Activated B cell treated with CpG ODN at 0.5 μM for 24 hours (primary cell): ENCODE measurements around the gene SNX20. TPM values are rescaled to one million over a fixed set of nuclear protein-coding genes. Genes with fewer than 3 reads are reported as not detected.

ENCODE experiments used
- ATAC-seq: fragments of 200-7000 bp; cut with Tn5 transposase; one replicate; pipeline ENCODE4 v1.10.0; 2021; ENCODE audit warnings: low read depth, mild to moderate bottlenecking, moderate library complexity
- CTCF ChIA-PET: fragments of 350-600 bp; sonication (Branson Sonifier 250); formaldehyde crosslinking; loops from one replicate; lab custom pipeline; 2021; ENCODE audit warnings: antibody characterized with exemption; lab: Charles Lee
- POLR2A ChIA-PET: fragments of 350-600 bp; sonication (Branson Sonifier 250); formaldehyde crosslinking; loops from one replicate; lab custom pipeline; 2021; ENCODE audit warnings: antibody characterized with exemption; lab: Charles Lee
- DNase-seq: peaks from one replicate; pipeline ENCODE4 v3.0.0; 2022
- H3K27ac Mint-ChIP-seq: one replicate; pipeline ENCODE4 v1.8.0; 2020; ENCODE audit warnings: mixed read lengths
- H3K27me3 Mint-ChIP-seq: one replicate; pipeline ENCODE4 v1.8.0; 2021; ENCODE audit warnings: mixed read lengths
- H3K36me3 Mint-ChIP-seq: one replicate; pipeline ENCODE4 v1.8.0; 2021; ENCODE audit warnings: low read depth, mixed read lengths
- H3K4me1 Mint-ChIP-seq: one replicate; pipeline ENCODE4 v1.8.0; 2021; ENCODE audit warnings: mixed read lengths
- H3K4me3 Mint-ChIP-seq: one replicate; pipeline ENCODE4 v1.8.0; 2020; ENCODE audit warnings: mild to moderate bottlenecking, mixed read lengths
- H3K9me3 Mint-ChIP-seq: one replicate; pipeline ENCODE4 v1.8.0; 2020; ENCODE audit warnings: mixed read lengths
- CTCF ChIP-seq: fragments of 200-600 bp; IDR thresholded peaks from one replicate; pipeline ENCODE4 v1.8.0; 2022; ENCODE audit warnings: antibody characterized with exemption, mild to moderate bottlenecking
- intact Hi-C: fragments of 100-400 bp; cut with micrococcal nuclease; formaldehyde crosslinking; loops from one replicate; pipeline ENCODE4 v1.15.1; 2024
- total RNA-seq: library from RNA; stranded (reverse); gene quantifications from 2 replicates; pipeline ENCODE4 v1.2.3, GENCODE V29; 2022

The SNX20 gene
- total RNA-seq, 1 donor from 2014 or later: 33.1 TPM

GRCh38 chr16:50634090-50634489 is 47.0 kb downstream of the SNX20 start:
- Mint-ChIP-seq H3K27ac (no peak overlapping the region), H3K27me3 (no peaks in the 10 kb centered on the region), H3K4me3 (no peak overlapping the region), H3K9me3 (no peaks in the 10 kb centered on the region), H3K36me3 (no peaks in the 10 kb centered on the region), H3K4me1 (no peaks in the 10 kb centered on the region)
- ChIA-PET POLR2A (no interaction called here), CTCF (no interaction called here)
- intact Hi-C loops: no loop called here
- no peak for ATAC-seq
- DNase-seq: no peak
- TF ChIP-seq CTCF: no peak

GRCh38 chr16:50632927-50633800 is 47.9 kb downstream of the SNX20 start:
- no peak overlapping the region for H3K27ac Mint-ChIP-seq
- CTCF ChIA-PET: no interaction called here

GRCh38 chr16:50631985-50632576 is 49.0 kb downstream of the SNX20 start:
- Mint-ChIP-seq H3K36me3 (no peaks in the 10 kb centered on the region), H3K9me3 (no peaks in the 10 kb centered on the region), H3K27me3 (no peaks in the 10 kb centered on the region), H3K27ac (no peak overlapping the region), H3K4me3 (no peak overlapping the region), H3K4me1 (peaks cover 7% of the 10 kb centered on the region)
- DNase-seq: no peak
- ChIA-PET CTCF (no interaction called here), POLR2A (no interaction called here)
- no peak for ATAC-seq
- intact Hi-C loops: no loop called here
- no peak for TF ChIP-seq CTCF

More at GRCh38 chr16:50632927-50633800, 47.9 kb downstream of the SNX20 start:
- no peak for DNase-seq
- no peaks in the 10 kb centered on the region for H3K27me3 Mint-ChIP-seq
- H3K4me1 Mint-ChIP-seq: no peaks in the 10 kb centered on the region
- intact Hi-C loops: no loop called here
- POLR2A ChIA-PET: no interaction called here
- no peak overlapping the region for H3K4me3 Mint-ChIP-seq
- H3K36me3 Mint-ChIP-seq: no peaks in the 10 kb centered on the region
- no peaks in the 10 kb centered on the region for H3K9me3 Mint-ChIP-seq
- ATAC-seq: no peak
- TF ChIP-seq CTCF: no peak

GRCh38 chr16:50631249-50631984 is 49.7 kb downstream of the SNX20 start:
- no peak overlapping the region for H3K4me3 Mint-ChIP-seq
- H3K9me3 Mint-ChIP-seq: no peaks in the 10 kb centered on the region
- ATAC-seq: no peak
- no peaks in the 10 kb centered on the region for H3K36me3 Mint-ChIP-seq
- ChIA-PET POLR2A (no interaction called here), CTCF (interaction anchor here (0.5 kb wide), 1 partner anchor 15 kb away, joined by 3 read pairs; no protein-coding TSS in a partner anchor)
- peaks cover 10% of the 10 kb centered on the region for H3K4me1 Mint-ChIP-seq
- DNase-seq: no peak
- intact Hi-C loops: no loop called here
- TF ChIP-seq CTCF: no peak
- H3K27ac Mint-ChIP-seq: no peak overlapping the region
- no peaks in the 10 kb centered on the region for H3K27me3 Mint-ChIP-seq
